Urothelium cell line (cell line): ENCODE results near the gene TBL3.

Source experiments
- DNase-seq: peaks from one replicate; pipeline ENCODE4 v3.0.0; 2011; ENCODE audit warnings: low spot score, mixed read lengths
- FAIRE-seq: peaks from 2 replicates; lab custom pipeline; 2011; peaks lifted over from hg19 to GRCh38; lab: Jason Lieb, UNC

The TBL3 gene

GRCh38 chr16:2031081-2031577, 59.3 kb downstream of the TBL3 start:
- DNase-seq (no peak), FAIRE-seq (no peak)
